Fibroblast of villous mesenchyme (primary cell): Measurements from ENCODE around the gene TBL1XR1. TPM values are rescaled to one million over a fixed set of nuclear protein-coding genes. Genes with fewer than 3 reads are reported as not detected.
A peak's percentile ranks its signal among the peaks of the same experiment; 100 is the strongest.

Experiments used
- DNase-seq: peaks from one replicate; pipeline ENCODE4 v3.0.0-alpha.2; 2010; ENCODE audit warnings: low read depth
- H3K4me3 ChIP-seq: 2 replicates; pipeline ENCODE4 v1.5.1; 2011; ENCODE audit warnings: low read depth, mild to moderate bottlenecking, low read length
- CTCF ChIP-seq: IDR thresholded peaks from 2 replicates; pipeline ENCODE4 v1.5.1; 2012; ENCODE audit warnings: low read depth, mild to moderate bottlenecking, low read length; ENCODE audit not compliant: insufficient read depth
- total RNA-seq: library from RNA; depleted of rRNA; stranded (reverse); fragments of >200 nt; gene quantifications from 2 replicates; pipeline ENCODE4 v1.2.3, GENCODE V29; 2012

The TBL1XR1 gene
- total RNA-seq, 1 donor = 161 TPM

- H3K4me3 ChIP-seq = no peak overlapping the region
- DNase-seq = no peak
- TF ChIP-seq CTCF = no peak
Measured at GRCh38 chr3:177045222-177045621, 152.1 kb downstream of the TBL1XR1 start.

GRCh38 chr3:177041730-177042551, 155.3 kb downstream of the TBL1XR1 start:
- peak; percentile 36 for DNase-seq
- H3K4me3 ChIP-seq = no peak overlapping the region
- no peak for TF ChIP-seq CTCF

- H3K4me3 ChIP-seq = no peak overlapping the region
- no peak for TF ChIP-seq CTCF
- peak; percentile 29 for DNase-seq
Measured at GRCh38 chr3:177041021-177041729, 156.1 kb downstream of the TBL1XR1 start.

GRCh38 chr3:177039490-177040274, 157.6 kb downstream of the TBL1XR1 start:
- DNase-seq = no peak
- no peak overlapping the region for H3K4me3 ChIP-seq
- TF ChIP-seq CTCF = no peak

- H3K4me3 ChIP-seq = no peak overlapping the region
- DNase-seq = no peak
- no peak for TF ChIP-seq CTCF
Measured at GRCh38 chr3:177037241-177037640, 160.0 kb downstream of the TBL1XR1 start.

GRCh38 chr3:177035676-177036075, 161.6 kb downstream of the TBL1XR1 start:
- DNase-seq = no peak
- H3K4me3 ChIP-seq = no peak overlapping the region
- TF ChIP-seq CTCF = no peak
